HepG2 (cell line): ENCODE results near the gene CELF2. TPM values are rescaled to one million over a fixed set of nuclear protein-coding genes. Genes with fewer than 3 reads are reported as not detected.

Experiments used
- RAD21 ChIP-seq: fragments of 450-650 bp; formaldehyde crosslinking; IDR thresholded peaks from 2 replicates; pipeline ENCODE4 v1.5.0; 2020; ENCODE audit warnings: mild to moderate bottlenecking
- SMYD3 ChIP-seq: sonication (generic); formaldehyde crosslinking; IDR thresholded peaks from 2 replicates; pipeline ENCODE4 v1.8.1; 2023; ENCODE audit warnings: mild to moderate bottlenecking, missing genetic modification reagents
- ZNF709 ChIP-seq: sonication (generic); formaldehyde crosslinking; IDR thresholded peaks from 2 replicates; pipeline ENCODE4 v1.5.0; 2020; ENCODE audit warnings: mild to moderate bottlenecking, missing genetic modification reagents
- ZNF788 ChIP-seq: sonication (generic); formaldehyde crosslinking; IDR thresholded peaks from 2 replicates; pipeline ENCODE4 v1.5.0; 2020; ENCODE audit warnings: mild to moderate bottlenecking, missing genetic modification reagents, borderline replicate concordance
- polyA plus RNA-seq, 8 experiments: library from polyadenylated mRNA; depleted of rRNA in 3 of 8; stranded (reverse) in 7 of 8; unstranded in 1 of 8; fragments of >200 nt; fragmentation: Illumina TruSeq in 4 of 8; extraction: Trizol in 4 of 8; gene quantifications; 2 replicates each; pipeline versions ENCODE4 v1.2.1 to v1.2.3, GENCODE V29; 2011 to 2016; ENCODE audit warnings: low read depth in 4 of 8, missing spikeins in 1 of 8, mixed read lengths in 1 of 8; ENCODE audit not compliant: insufficient read depth in 1 of 8
- total RNA-seq, 5 experiments: library from RNA; depleted of rRNA; stranded (reverse); fragments of >200 nt; fragmentation: Illumina TruSeq; extraction: Trizol; gene quantifications; 2 replicates each; pipeline ENCODE4 v1.2.3, GENCODE V29; 2016; ENCODE audit warnings: low read depth in 1 of 5
- TF ChIP-seq, protein P1 (sequence below): sonication (generic); formaldehyde crosslinking; IDR thresholded peaks from 2 replicates; pipeline ENCODE4 v1.4.0; 2020; ENCODE audit warnings: mild to moderate bottlenecking, missing genetic modification reagents
- TF ChIP-seq, protein P2 (sequence below): IDR thresholded peaks from 2 replicates; pipeline ENCODE4 v1.6.1; 2012; ENCODE audit warnings: low read length, improper control_type of control experiment

The CELF2 gene
- total and polyA plus RNA-seq, 2 of the 13 experiments (the other 11 are each of a cell fraction or from before 2014, with no cell fraction given) = not detected

DNA sequence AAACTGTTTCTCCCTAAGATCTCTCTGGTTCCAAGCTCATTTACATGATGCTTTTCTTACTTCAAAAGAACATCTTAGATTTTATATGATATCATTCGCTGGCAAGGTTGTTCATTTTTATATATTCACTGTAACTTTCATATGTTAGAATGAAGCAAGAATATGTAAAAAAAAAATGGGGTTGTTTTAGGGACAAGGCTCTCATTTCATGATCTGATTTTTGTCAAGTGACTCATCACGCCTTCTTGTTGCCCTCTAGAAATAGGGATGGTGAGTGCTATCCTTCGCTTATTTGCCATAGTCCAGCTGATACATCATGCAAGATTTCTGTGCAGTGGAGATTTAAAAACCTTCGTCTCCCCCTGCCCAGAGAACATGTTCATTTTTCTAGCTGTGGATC is 14.0 kb upstream of the CELF2 start (continued):
- no peak for TF ChIP-seq ZNF709 (CRISPR knock-in tag)
- TF ChIP-seq, protein P1, sequence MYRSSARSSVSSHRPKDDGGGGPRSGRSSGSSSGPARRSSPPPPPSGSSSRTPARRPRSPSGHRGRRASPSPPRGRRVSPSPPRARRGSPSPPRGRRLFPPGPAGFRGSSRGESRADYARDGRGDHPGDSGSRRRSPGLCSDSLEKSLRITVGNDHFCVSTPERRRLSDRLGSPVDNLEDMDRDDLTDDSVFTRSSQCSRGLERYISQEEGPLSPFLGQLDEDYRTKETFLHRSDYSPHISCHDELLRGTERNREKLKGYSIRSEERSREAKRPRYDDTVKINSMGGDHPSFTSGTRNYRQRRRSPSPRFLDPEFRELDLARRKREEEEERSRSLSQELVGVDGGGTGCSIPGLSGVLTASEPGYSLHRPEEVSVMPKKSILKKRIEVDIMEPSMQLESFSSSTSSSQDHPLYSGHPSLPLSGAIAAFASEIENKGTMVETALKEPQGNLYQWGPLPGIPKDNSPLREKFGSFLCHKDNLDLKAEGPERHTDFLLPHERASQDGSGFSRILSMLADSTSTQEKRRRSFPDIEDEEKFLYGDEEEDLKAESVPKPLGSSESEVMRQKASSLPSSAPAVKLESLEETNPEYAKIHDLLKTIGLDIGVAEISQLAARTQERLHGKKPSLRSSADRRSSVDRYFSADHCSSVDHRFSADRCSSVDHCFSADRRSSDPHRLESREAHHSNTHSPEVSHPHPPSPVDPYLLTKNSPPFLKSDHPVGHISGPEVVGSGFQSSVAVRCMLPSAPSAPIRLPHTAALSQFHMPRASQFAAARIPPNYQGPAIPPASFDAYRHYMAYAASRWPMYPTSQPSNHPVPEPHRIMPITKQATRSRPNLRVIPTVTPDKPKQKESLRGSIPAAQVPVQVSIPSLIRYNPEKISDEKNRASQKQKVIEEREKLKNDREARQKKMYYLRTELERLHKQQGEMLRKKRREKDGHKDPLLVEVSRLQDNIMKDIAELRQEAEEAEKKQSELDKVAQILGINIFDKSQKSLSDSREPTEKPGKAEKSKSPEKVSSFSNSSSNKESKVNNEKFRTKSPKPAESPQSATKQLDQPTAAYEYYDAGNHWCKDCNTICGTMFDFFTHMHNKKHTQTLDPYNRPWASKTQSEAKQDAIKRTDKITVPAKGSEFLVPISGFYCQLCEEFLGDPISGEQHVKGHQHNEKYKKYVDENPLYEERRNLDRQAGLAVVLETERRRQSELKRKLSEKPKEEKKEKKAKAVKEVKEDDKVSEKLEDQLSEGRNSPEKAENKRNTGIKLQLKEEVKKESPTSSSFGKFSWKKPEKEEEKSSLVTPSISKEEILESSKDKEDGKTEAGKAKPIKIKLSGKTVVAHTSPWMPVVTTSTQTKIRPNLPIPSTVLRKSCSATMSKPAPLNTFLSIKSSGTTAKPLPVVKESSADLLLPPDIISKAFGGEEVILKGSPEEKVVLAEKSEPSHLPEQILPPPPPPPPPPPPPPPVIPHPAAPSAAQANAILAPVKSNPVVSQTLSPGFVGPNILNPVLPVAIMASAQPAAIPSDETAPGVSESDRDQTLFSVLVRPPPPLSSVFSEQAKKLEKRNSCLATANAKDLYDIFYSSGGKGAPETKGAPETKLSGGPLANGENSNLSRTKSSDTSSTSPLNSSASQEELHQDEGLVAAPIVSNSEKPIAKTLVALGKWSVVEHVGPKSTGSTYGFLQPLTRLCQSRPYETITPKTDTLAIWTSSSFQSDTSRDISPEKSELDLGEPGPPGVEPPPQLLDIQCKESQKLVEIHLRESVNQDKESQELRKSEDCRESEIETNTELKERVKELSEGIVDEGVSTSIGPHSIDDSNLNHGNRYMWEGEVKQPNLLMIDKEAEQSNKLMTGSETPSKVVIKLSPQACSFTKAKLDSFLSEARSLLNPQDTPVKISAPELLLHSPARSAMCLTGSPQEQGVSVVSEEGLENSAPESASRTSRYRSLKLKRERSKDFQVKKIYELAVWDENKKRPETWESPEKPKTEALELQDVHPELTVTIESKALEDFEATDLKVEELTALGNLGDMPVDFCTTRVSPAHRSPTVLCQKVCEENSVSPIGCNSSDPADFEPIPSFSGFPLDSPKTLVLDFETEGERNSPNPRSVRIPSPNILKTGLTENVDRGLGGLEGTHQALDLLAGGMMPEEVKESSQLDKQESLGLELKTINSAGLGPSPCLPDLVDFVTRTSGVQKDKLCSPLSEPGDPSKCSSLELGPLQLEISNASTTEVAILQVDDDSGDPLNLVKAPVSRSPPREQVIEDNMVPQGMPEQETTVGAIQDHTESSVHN (CRISPR knock-in tag) = no peak
- TF ChIP-seq SMYD3 (CRISPR knock-in tag) = no peak
- TF ChIP-seq, protein P2, sequence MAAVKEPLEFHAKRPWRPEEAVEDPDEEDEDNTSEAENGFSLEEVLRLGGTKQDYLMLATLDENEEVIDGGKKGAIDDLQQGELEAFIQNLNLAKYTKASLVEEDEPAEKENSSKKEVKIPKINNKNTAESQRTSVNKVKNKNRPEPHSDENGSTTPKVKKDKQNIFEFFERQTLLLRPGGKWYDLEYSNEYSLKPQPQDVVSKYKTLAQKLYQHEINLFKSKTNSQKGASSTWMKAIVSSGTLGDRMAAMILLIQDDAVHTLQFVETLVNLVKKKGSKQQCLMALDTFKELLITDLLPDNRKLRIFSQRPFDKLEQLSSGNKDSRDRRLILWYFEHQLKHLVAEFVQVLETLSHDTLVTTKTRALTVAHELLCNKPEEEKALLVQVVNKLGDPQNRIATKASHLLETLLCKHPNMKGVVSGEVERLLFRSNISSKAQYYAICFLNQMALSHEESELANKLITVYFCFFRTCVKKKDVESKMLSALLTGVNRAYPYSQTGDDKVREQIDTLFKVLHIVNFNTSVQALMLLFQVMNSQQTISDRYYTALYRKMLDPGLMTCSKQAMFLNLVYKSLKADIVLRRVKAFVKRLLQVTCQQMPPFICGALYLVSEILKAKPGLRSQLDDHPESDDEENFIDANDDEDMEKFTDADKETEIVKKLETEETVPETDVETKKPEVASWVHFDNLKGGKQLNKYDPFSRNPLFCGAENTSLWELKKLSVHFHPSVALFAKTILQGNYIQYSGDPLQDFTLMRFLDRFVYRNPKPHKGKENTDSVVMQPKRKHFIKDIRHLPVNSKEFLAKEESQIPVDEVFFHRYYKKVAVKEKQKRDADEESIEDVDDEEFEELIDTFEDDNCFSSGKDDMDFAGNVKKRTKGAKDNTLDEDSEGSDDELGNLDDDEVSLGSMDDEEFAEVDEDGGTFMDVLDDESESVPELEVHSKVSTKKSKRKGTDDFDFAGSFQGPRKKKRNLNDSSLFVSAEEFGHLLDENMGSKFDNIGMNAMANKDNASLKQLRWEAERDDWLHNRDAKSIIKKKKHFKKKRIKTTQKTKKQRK = no peak
- no peak for TF ChIP-seq ZNF788 (CRISPR knock-in tag)
- TF ChIP-seq RAD21 (CRISPR knock-in tag) = no peak
- TF ChIP-seq, all 625 proteins: peak for 0
